IMR-90 (cell line): ENCODE results near the gene KRTAP13-4. TPM values are rescaled to one million over a fixed set of nuclear protein-coding genes. Genes with fewer than 3 reads are reported as not detected.

Source experiments
- ATAC-seq: fragments of 200-7000 bp; cut with Tn5 transposase; 2 replicates; pipeline ENCODE4 v1.9.1; 2020; ENCODE audit warnings: low read depth, mild to moderate bottlenecking, moderate library complexity
- BruUV-seq: library from RNA; stranded (reverse); fragments of 400-500 nt; replicated peaks from 2 replicates; lab custom pipeline; 2021; lab: Mats Ljungman, UMichigan
- CTCF ChIA-PET: fragments of 300-600 bp; formaldehyde crosslinking; extraction: SDS; loops from one replicate; lab custom pipeline; 2021; ENCODE audit warnings: antibody characterized with exemption; lab: Yijun Ruan, JAX
- POLR2A ChIA-PET: fragments of 300-600 bp; sonication (Branson Sonifier 250); formaldehyde crosslinking; loops from one replicate; lab custom pipeline; 2022; ENCODE audit warnings: antibody characterized with exemption; ENCODE audit not compliant: unreplicated experiment; lab: Charles Lee
- DNase-seq: peaks from one replicate; pipeline ENCODE4 v3.0.0; 2013
- H2AFZ ChIP-seq: replicated peaks from 2 replicates; pipeline ENCODE3; 2013; ENCODE audit warnings: low read length, mild to moderate bottlenecking; ENCODE audit not compliant: poor library complexity
- H2AK5ac ChIP-seq: 2 replicates; pipeline ENCODE4 v1.6.1; 2013; ENCODE audit warnings: low read depth, low read length, inconsistent platforms
- H2AK9ac ChIP-seq: replicated peaks from 2 replicates; pipeline ENCODE3; 2013; ENCODE audit warnings: mild to moderate bottlenecking, low read depth, low read length, moderate library complexity; ENCODE audit not compliant: poor library complexity
- H2BK120ac ChIP-seq: 2 replicates; pipeline ENCODE4 v1.6.1; 2013; ENCODE audit warnings: low read depth, low read length, inconsistent platforms
- H2BK15ac ChIP-seq: 3 replicates; pipeline ENCODE4 v1.6.1; 2013; ENCODE audit warnings: low read depth, low read length, inconsistent platforms
- H2BK20ac ChIP-seq: 2 replicates; pipeline ENCODE4 v1.6.1; 2013; ENCODE audit warnings: low read depth, mild to moderate bottlenecking, inconsistent platforms, low read length, moderate library complexity
- H2BK5ac ChIP-seq: 2 replicates; pipeline ENCODE4 v1.6.1; 2013; ENCODE audit warnings: mild to moderate bottlenecking, low read depth, low read length, inconsistent platforms; ENCODE audit not compliant: poor library complexity, severe bottlenecking
- H3K14ac ChIP-seq: replicated peaks from 2 replicates; pipeline ENCODE4 v1.6.1; 2013; ENCODE audit warnings: low read depth, low read length, inconsistent platforms
- H3K18ac ChIP-seq: 2 replicates; pipeline ENCODE4 v1.6.1; 2013; ENCODE audit warnings: low read depth, low read length, control low read depth
- H3K23ac ChIP-seq: 2 replicates; pipeline ENCODE4 v1.6.1; 2013; ENCODE audit warnings: low read depth, low read length, inconsistent platforms
- H3K27ac ChIP-seq: 2 replicates; pipeline ENCODE4 v1.5.1; 2013; ENCODE audit warnings: mild to moderate bottlenecking, control low read depth, low read length; ENCODE audit not compliant: insufficient read depth
- H3K27me3 ChIP-seq: 2 replicates; pipeline ENCODE4 v1.6.1; 2013; ENCODE audit warnings: low read length; ENCODE audit not compliant: control insufficient read depth, insufficient read depth
- H3K36me3 ChIP-seq: 2 replicates; pipeline ENCODE4 v1.6.1; 2013; ENCODE audit warnings: low read length, mixed read lengths; ENCODE audit not compliant: control insufficient read depth, insufficient read depth
- H3K4ac ChIP-seq: 2 replicates; pipeline ENCODE4 v1.6.1; 2013; ENCODE audit warnings: low read depth, low read length, inconsistent platforms
- H3K4me1 ChIP-seq: 2 replicates; pipeline ENCODE4 v1.6.1; 2013; ENCODE audit warnings: low read length, mixed read lengths; ENCODE audit not compliant: control insufficient read depth, insufficient read depth
- H3K4me2 ChIP-seq: 2 replicates; pipeline ENCODE4 v1.6.1; 2013; ENCODE audit warnings: low read depth, mild to moderate bottlenecking, control low read depth, low read length, moderate library complexity
- H3K4me3 ChIP-seq: 2 replicates; pipeline ENCODE4 v1.5.1; 2013; ENCODE audit warnings: low read depth, mild to moderate bottlenecking, control low read depth, low read length, moderate library complexity; ENCODE audit not compliant: insufficient read depth
- H3K56ac ChIP-seq: 2 replicates; pipeline ENCODE4 v1.6.1; 2013; ENCODE audit warnings: low read length, inconsistent platforms; ENCODE audit not compliant: insufficient read depth; ENCODE audit errors: extremely low read depth
- H3K79me1 ChIP-seq, 2 experiments: 2 replicates each; pipeline ENCODE4 v1.6.1; 2013; ENCODE audit warnings: low read length in 2 of 2, inconsistent platforms in 1 of 2, low read depth in 1 of 2
- H3K9ac ChIP-seq: 2 replicates; pipeline ENCODE4 v1.6.1; 2013; ENCODE audit warnings: low read depth, low read length, control low read depth
- H3K9me1 ChIP-seq: 2 replicates; pipeline ENCODE4 v1.6.1; 2013; ENCODE audit warnings: low read length, inconsistent platforms; ENCODE audit not compliant: insufficient read depth
- H3K9me3 ChIP-seq: 2 replicates; pipeline ENCODE4 v1.6.1; 2013; ENCODE audit warnings: low read length; ENCODE audit not compliant: control insufficient read depth, insufficient read depth
- H4K20me1 ChIP-seq: 2 replicates; pipeline ENCODE4 v1.6.1; 2013; ENCODE audit warnings: low read length, inconsistent platforms; ENCODE audit not compliant: insufficient read depth
- H4K5ac ChIP-seq: 2 replicates; pipeline ENCODE4 v1.6.1; 2013; ENCODE audit warnings: mild to moderate bottlenecking, low read depth, low read length, control low read depth
- H4K8ac ChIP-seq, 2 experiments: 2 replicates each; pipeline ENCODE4 v1.6.1; 2013; ENCODE audit warnings: low read depth in 2 of 2, low read length in 2 of 2, control low read depth in 1 of 2, inconsistent platforms in 1 of 2
- H4K91ac ChIP-seq: 2 replicates; pipeline ENCODE4 v1.6.1; 2013; ENCODE audit warnings: low read depth, low read length, inconsistent platforms; ENCODE audit not compliant: insufficient read depth
- BHLHE40 ChIP-seq: fragments of 150-350 bp; IDR thresholded peaks from 2 replicates; pipeline ENCODE4 v1.6.1; 2016; ENCODE audit warnings: mild to moderate bottlenecking, low read depth, low read length
- CEBPB ChIP-seq: IDR thresholded peaks from 2 replicates; pipeline ENCODE4 v1.6.1; 2012; ENCODE audit warnings: low read depth, low read length, improper control_type of control experiment
- CHD1 ChIP-seq: IDR thresholded peaks from 2 replicates; pipeline ENCODE4 v1.6.1; 2012; ENCODE audit warnings: low read depth, low read length, improper control_type of control experiment
- FOS ChIP-seq: fragments of 150-350 bp; IDR thresholded peaks from 2 replicates; pipeline ENCODE4 v1.6.1; 2016; ENCODE audit warnings: low read depth, low read length
- MAFK ChIP-seq: IDR thresholded peaks from 2 replicates; pipeline ENCODE4 v1.6.1; 2012; ENCODE audit warnings: low read depth, low read length, improper control_type of control experiment
- MAZ ChIP-seq: IDR thresholded peaks from 2 replicates; pipeline ENCODE4 v1.6.1; 2012; ENCODE audit warnings: low read depth, mild to moderate bottlenecking, low read length, improper control_type of control experiment, moderate library complexity, borderline replicate concordance
- MXI1 ChIP-seq: IDR thresholded peaks from 2 replicates; pipeline ENCODE4 v1.6.1; 2012; ENCODE audit warnings: low read depth, mild to moderate bottlenecking, low read length, moderate library complexity, borderline replicate concordance
- NFE2L2 ChIP-seq: fragments of 150-350 bp; IDR thresholded peaks from 2 replicates; pipeline ENCODE4 v1.6.1; 2016; ENCODE audit warnings: low read depth, mild to moderate bottlenecking, low read length
- POLR2A ChIP-seq: IDR thresholded peaks from 2 replicates; pipeline ENCODE4 v1.6.1; 2012; ENCODE audit warnings: mild to moderate bottlenecking, low read depth, low read length
- RAD21 ChIP-seq: IDR thresholded peaks from 2 replicates; pipeline ENCODE4 v1.6.1; 2012; ENCODE audit warnings: low read length, improper control_type of control experiment
- RCOR1 ChIP-seq: IDR thresholded peaks from 2 replicates; pipeline ENCODE4 v1.6.1; 2012; ENCODE audit warnings: mild to moderate bottlenecking, low read length, improper control_type of control experiment; ENCODE audit not compliant: insufficient replicate concordance
- RFX5 ChIP-seq: IDR thresholded peaks from 2 replicates; pipeline ENCODE4 v1.8.0; 2012; ENCODE audit warnings: low read depth, mild to moderate bottlenecking, low read length, moderate library complexity
- SMC3 ChIP-seq: fragments of 150-350 bp; IDR thresholded peaks from 2 replicates; pipeline ENCODE4 v1.6.1; 2016; ENCODE audit warnings: low read depth, mild to moderate bottlenecking, antibody characterized with exemption, low read length, moderate library complexity
- WGBS, 2 experiments: methylation state at CpG; one replicate each; pipeline versions ENCODE4 v1.1.5 to v1.1.7; 2013; ENCODE audit warnings: missing lambda C conversion rate in 2 of 2; ENCODE audit not compliant: insufficient read length in 1 of 2; ENCODE audit errors: extremely low coverage in 2 of 2; 5-methylcytosine and 5-hydroxymethylcytosine counted together
- dilution Hi-C: fragments of 300-500 bp; cut with HindIII; formaldehyde crosslinking; loops from one replicate; pipeline ENCODE4 v1.14.3; 2018; ENCODE audit warnings: low sequenced_read_pairs; ENCODE audit not compliant: unreplicated experiment
- in situ Hi-C: fragments of 300-500 bp; cut with MboI; formaldehyde crosslinking; loops from 3 replicates; pipeline ENCODE4 v1.14.3; 2019; ENCODE audit warnings: low sequenced_read_pairs, inconsistent platforms, mixed read lengths
- intact Hi-C: fragments of 100-400 bp; cut with micrococcal nuclease; formaldehyde crosslinking; loops from 2 replicates; pipeline ENCODE4 v1.10.0; 2022
- polyA plus RNA-seq, 3 experiments: library from polyadenylated mRNA; depleted of rRNA; stranded (reverse); fragments of >200 nt; gene quantifications; 2 replicates each; pipeline ENCODE4 v1.2.3, GENCODE V29; 2012; ENCODE audit warnings: low replicate concordance in 1 of 3
- total RNA-seq: library from RNA; depleted of rRNA; stranded (reverse); fragments of >200 nt; gene quantifications from 2 replicates; pipeline ENCODE4 v1.2.3, GENCODE V29; 2012
- TF ChIP-seq, protein P1 (sequence below): fragments of 150-350 bp; IDR thresholded peaks from 2 replicates; pipeline ENCODE4 v1.6.1; 2017; ENCODE audit warnings: mild to moderate bottlenecking, antibody characterized with exemption, low read length, low read depth
- TF ChIP-seq, protein P2 (sequence below): fragments of 150-350 bp; IDR thresholded peaks from 2 replicates; pipeline ENCODE4 v1.6.1; 2016; ENCODE audit warnings: low read depth, mild to moderate bottlenecking, low read length, moderate library complexity, borderline replicate concordance
- TF ChIP-seq, protein P3 (sequence below): conservative IDR thresholded peaks from 2 replicates; pipeline ENCODE4 v1.5.1; 2012; ENCODE audit warnings: mild to moderate bottlenecking, low read depth, low read length, improper control_type of control experiment

Gene KRTAP13-4
- total and polyA plus RNA-seq, 2 of the 4 experiments (the other 2 are of a cell fraction), result not detected

DNA sequence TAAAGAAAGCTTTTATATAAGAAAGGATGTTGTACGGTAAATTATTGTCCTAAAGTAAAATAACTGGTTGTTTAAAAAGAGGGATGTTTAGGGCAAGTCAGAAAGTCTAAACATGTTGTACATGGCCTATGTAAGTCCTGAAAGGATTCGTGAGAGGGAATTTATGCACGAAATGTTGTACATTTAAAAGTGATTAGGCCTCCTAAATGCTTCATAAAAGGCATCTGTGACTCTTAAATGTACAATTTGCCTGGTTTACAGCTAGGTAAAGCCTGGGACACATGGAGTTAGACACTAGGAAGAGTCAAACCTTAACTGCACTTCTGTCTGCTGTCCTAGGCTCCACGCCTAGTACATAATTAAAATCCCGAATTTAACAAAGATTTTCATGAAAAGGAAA, 14.0 kb upstream of the KRTAP13-4 start:
- ChIA-PET CTCF (no interaction called here), POLR2A (interaction anchor here (0.5 kb wide), 1 partner anchor 11 kb away, joined by 3 read pairs; no protein-coding TSS in a partner anchor)
- Histone ChIP-seq H3K14ac (no peak overlapping the region), H4K20me1 (no peaks in the 10 kb centered on the region), H3K4me3 (no peak overlapping the region), H3K4me1 (no peaks in the 10 kb centered on the region), H4K91ac (no peak overlapping the region), H3K27me3 (no peaks in the 10 kb centered on the region), H3K79me1 (no peaks in the 10 kb centered on the region), H2BK5ac (no peak overlapping the region), H3K9me3 (0 out of 2 replicates have a peak, but pooled peaks cover 2% of the 10 kb centered on the region), H2AK9ac (no peak overlapping the region), H2BK20ac (no peak overlapping the region), H3K4me2 (no peak overlapping the region), H3K36me3 (no peaks in the 10 kb centered on the region), H2AK5ac (no peak overlapping the region), H4K5ac (no peak overlapping the region), H3K27ac (no peak overlapping the region), H3K56ac (no peak overlapping the region), H2AFZ (no peak overlapping the region), H3K9ac (no peak overlapping the region), H2BK15ac (no peak overlapping the region), H3K4ac (no peak overlapping the region), H4K8ac (no peak overlapping the region), H3K23ac (no peak overlapping the region), H2BK120ac (no peak overlapping the region), H3K18ac (no peak overlapping the region), H3K9me1 (no peaks in the 10 kb centered on the region)
- dilution Hi-C loops, result no loop called here
- intact Hi-C loops, result no loop called here
- TF ChIP-seq BHLHE40 (no peak), SMC3 (no peak), MXI1 (no peak), RCOR1 (no peak), CHD1 (no peak), CEBPB (no peak), FOS (no peak), RFX5 (no peak), POLR2A (no peak), MAZ (no peak), RAD21 (no peak), MAFK (no peak), NFE2L2 (no peak)
- TF ChIP-seq, protein P1, sequence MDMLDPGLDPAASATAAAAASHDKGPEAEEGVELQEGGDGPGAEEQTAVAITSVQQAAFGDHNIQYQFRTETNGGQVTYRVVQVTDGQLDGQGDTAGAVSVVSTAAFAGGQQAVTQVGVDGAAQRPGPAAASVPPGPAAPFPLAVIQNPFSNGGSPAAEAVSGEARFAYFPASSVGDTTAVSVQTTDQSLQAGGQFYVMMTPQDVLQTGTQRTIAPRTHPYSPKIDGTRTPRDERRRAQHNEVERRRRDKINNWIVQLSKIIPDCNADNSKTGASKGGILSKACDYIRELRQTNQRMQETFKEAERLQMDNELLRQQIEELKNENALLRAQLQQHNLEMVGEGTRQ, result no peak
- TF ChIP-seq, protein P2, sequence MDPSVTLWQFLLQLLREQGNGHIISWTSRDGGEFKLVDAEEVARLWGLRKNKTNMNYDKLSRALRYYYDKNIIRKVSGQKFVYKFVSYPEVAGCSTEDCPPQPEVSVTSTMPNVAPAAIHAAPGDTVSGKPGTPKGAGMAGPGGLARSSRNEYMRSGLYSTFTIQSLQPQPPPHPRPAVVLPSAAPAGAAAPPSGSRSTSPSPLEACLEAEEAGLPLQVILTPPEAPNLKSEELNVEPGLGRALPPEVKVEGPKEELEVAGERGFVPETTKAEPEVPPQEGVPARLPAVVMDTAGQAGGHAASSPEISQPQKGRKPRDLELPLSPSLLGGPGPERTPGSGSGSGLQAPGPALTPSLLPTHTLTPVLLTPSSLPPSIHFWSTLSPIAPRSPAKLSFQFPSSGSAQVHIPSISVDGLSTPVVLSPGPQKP, result no peak
- TF ChIP-seq, protein P3, sequence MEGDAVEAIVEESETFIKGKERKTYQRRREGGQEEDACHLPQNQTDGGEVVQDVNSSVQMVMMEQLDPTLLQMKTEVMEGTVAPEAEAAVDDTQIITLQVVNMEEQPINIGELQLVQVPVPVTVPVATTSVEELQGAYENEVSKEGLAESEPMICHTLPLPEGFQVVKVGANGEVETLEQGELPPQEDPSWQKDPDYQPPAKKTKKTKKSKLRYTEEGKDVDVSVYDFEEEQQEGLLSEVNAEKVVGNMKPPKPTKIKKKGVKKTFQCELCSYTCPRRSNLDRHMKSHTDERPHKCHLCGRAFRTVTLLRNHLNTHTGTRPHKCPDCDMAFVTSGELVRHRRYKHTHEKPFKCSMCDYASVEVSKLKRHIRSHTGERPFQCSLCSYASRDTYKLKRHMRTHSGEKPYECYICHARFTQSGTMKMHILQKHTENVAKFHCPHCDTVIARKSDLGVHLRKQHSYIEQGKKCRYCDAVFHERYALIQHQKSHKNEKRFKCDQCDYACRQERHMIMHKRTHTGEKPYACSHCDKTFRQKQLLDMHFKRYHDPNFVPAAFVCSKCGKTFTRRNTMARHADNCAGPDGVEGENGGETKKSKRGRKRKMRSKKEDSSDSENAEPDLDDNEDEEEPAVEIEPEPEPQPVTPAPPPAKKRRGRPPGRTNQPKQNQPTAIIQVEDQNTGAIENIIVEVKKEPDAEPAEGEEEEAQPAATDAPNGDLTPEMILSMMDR, result no peak
- in situ Hi-C loops, result no loop called here
- BruUV-seq, result no TSS peak
- ATAC-seq (no peak), DNase-seq (no peak)
- WGBS, 2 experiments, result 67% methylated on average over 1 of the region's 5 CpGs; no CpG with 5 or more reads in 1 of the 2 experiments
